Stimulated activated CD4-positive, alpha-beta T cell treated with anti-CD3 and anti-CD28 coated beads, Interleukin-2, amount 100 ng/mL, for 48 hours (primary cell): Measurements from ENCODE around the gene CRELD2.
A peak's percentile ranks its signal among the peaks of the same experiment; 100 is the strongest.

Source experiments
- DNase-seq, 2 donors: peaks; one replicate each; pipeline ENCODE4 v3.0.0-alpha.2; 2020

Gene CRELD2

DNA sequence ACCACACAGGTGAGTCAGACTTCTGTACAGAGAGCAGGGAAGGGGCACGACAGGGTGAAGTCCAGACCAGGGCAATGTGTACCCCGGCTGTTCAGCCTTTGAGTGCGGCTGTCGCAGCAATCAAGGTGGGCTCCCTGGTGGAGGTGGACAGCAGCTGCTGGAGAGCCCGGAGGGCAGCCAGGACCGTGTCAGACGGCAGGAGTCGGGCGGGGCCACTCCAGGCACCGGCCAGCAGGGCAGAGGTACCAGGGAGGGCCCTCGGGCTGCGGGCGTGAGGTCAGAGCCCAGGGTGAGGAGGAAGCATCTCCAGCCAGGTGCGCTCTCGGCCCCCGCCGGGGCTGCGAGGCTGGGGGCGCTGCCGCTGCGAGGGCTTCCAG, 41.3 kb downstream of the CRELD2 start:
- DNase-seq = no peak

DNA sequence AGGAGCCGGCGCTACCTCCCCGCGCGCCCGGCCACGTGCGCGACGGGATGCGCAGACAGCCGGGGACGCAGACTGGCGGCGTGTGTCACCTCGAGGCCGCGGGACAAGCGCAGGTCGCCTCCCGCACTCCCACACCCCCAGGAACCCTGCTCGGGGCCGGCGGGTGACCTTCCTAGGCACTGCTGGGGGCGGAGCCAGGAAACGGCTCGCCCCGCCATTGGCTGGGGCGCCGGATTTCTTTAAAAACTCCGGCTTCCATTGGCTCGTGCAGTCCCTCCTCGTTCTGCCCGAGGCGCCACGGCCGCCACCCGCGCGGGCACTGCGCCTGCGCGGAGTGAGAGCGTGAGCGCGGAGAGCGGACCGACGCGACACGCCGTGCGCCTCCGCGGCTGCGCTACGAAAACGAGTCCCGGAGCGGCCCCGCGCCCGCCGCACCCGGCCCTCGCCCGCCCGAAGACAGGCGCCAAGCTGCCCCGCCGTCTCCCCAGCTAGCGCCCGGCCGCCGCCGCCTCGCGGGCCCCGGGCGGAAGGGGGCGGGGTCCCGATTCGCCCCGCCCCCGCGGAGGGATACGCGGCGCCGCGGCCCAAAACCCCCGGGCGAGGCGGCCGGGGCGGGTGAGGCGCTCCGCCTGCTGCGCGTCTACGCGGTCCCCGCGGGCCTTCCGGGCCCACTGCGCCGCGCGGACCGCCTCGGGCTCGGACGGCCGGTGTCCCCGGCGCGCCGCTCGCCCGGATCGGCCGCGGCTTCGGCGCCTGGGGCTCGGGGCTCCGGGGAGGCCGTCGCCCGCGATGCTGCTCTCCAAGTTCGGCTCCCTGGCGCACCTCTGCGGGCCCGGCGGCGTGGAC, 41.9 kb downstream of the CRELD2 start, which contains the start of gene PIM3:
Gene PIM3 (plus strand): TSS at position 614 of the 846 bp plus-strand sequence. CDS start 176 bp downstream, at position 790.
- DNase-seq = peak; percentile 88 to 89

DNA sequence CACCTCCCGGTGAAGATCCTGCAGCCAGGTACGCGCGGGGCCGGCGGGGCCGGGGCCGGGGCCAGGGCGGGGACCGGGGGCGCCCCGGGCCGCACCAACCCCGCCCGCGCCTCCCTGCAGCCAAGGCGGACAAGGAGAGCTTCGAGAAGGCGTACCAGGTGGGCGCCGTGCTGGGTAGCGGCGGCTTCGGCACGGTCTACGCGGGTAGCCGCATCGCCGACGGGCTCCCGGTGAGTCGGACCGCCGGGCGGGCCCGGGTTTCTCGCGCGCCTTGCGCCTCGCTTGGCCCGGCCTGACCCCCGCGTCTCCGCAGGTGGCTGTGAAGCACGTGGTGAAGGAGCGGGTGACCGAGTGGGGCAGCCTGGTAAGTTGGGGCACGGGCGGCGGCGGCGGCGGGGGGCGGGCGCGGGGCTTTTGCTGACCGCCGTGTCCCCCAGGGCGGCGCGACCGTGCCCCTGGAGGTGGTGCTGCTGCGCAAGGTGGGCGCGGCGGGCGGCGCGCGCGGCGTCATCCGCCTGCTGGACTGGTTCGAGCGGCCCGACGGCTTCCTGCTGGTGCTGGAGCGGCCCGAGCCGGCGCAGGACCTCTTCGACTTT, 42.7 kb downstream of the CRELD2 start:
- no peak for DNase-seq

DNA sequence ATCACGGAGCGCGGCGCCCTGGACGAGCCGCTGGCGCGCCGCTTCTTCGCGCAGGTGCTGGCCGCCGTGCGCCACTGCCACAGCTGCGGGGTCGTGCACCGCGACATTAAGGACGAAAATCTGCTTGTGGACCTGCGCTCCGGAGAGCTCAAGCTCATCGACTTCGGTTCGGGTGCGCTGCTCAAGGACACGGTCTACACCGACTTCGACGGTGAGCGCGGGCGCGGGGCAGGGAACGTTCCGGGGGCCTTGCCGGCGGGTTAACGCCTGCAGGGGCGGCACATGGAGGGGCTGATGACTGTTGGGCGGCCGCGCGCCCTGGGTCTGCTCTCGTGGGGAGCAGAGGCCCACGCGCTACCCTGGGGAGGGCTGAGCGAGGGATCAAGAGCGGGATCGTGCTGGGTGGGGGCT, 43.2 kb downstream of the CRELD2 start:
- DNase-seq = no peak

DNA sequence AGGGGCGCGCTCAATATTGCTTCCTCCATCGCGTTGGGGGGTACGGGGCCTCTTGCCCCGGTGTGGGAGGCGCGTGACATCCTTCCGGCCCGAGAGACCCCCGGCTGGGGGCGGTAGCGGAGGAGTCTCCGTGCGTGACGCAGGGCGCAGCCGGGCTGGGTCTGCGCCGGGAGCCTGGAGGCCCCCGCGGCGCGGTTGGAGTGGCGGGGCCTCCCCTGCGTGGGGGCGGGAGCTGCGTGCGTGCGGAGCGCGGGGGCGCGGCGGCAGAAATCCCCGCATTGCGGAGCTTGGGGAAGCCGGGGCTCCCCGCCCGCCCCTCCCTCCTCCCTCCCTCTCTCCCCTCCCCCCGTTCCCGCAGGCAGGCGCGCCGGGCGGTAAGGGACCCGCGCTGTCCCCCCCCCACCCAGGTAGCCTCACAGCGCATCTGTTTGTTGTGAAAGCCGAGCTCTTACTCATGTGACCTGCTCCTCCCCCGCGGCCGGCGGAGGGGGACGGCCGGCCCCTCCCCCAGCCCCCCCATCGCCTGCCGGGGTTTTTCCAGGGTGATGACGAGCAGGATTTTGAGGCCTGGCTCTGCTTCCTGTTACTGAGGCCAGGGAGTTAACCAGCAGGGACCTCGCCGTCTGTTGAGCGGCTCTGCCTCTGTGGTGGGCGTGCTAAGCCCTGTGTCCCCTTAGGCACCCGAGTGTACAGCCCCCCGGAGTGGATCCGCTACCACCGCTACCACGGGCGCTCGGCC, 43.7 kb downstream of the CRELD2 start:
- peak; percentile 82 to 83 for DNase-seq

DNA sequence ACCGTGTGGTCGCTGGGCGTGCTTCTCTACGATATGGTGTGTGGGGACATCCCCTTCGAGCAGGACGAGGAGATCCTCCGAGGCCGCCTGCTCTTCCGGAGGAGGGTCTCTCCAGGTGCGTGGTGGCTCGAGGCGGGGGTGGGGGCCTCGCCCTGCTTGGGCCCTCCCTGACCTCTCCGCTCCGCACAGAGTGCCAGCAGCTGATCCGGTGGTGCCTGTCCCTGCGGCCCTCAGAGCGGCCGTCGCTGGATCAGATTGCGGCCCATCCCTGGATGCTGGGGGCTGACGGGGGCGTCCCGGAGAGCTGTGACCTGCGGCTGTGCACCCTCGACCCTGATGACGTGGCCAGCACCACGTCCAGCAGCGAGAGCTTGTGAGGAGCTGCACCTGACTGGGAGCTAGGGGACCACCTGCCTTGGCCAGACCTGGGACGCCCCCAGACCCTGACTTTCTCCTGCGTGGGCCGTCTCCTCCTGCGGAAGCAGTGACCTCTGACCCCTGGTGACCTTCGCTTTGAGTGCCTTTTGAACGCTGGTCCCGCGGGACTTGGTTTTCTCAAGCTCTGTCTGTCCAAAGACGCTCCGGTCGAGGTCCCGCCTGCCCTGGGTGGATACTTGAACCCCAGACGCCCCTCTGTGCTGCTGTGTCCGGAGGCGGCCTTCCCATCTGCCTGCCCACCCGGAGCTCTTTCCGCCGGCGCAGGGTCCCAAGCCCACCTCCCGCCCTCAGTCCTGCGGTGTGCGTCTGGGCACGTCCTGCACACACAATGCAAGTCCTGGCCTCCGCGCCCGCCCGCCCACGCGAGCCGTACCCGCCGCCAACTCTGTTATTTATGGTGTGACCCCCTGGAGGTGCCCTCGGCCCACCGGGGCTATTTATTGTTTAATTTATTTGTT, 44.6 kb downstream of the CRELD2 start:
- DNase-seq = no peak

DNA sequence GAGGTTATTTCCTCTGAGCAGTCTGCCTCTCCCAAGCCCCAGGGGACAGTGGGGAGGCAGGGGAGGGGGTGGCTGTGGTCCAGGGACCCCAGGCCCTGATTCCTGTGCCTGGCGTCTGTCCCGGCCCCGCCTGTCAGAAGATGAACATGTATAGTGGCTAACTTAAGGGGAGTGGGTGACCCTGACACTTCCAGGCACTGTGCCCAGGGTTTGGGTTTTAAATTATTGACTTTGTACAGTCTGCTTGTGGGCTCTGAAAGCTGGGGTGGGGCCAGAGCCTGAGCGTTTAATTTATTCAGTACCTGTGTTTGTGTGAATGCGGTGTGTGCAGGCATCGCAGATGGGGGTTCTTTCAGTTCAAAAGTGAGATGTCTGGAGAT, 45.2 kb downstream of the CRELD2 start:
- DNase-seq = no peak

DNA sequence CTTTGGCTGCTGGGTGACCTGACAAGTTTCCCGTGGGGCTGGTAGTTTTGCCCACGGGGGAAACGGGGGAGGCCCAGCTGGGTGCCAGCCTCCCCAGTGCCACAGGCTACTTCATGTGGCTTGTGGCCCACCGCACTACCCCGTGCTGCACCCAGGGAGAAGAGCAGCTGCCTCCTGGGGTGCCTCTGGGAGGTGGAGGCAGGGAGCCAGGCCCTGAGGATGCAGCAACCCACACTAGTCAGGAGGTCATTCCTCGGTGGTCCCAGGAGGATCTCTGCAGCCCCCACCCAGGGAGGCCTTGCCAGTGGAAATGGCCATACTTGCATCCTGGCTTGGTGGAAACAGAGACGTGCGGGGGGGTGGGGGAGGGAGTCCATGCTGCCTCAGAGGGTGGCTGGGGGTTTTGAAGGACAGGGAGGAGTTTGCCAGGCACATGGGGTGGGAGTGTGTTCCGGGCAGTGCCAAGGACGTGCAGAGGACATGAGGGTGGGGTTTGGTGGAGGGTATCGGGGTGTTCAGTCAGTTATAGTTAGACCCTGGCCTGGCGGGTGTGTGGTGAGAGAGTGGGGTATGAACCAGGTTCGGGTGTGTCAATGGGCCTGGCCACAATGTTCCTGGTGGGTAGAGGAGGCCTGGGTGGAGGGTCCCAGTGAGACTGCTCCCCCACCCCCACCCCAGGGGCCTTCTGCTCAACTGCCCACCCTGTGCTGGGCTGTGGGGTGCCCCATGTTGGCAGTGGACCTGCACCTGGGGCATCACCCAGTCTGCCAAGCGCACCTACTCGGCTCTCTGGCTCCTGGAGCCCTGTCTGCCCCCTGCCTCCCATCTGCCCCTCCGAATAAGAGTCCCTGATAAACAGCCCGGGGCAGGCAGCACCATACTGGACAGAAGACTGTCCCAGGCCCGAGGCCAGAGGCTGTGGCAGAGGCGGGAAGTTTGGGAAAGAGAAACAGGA, 46.0 kb downstream of the CRELD2 start:
- no peak for DNase-seq

DNA sequence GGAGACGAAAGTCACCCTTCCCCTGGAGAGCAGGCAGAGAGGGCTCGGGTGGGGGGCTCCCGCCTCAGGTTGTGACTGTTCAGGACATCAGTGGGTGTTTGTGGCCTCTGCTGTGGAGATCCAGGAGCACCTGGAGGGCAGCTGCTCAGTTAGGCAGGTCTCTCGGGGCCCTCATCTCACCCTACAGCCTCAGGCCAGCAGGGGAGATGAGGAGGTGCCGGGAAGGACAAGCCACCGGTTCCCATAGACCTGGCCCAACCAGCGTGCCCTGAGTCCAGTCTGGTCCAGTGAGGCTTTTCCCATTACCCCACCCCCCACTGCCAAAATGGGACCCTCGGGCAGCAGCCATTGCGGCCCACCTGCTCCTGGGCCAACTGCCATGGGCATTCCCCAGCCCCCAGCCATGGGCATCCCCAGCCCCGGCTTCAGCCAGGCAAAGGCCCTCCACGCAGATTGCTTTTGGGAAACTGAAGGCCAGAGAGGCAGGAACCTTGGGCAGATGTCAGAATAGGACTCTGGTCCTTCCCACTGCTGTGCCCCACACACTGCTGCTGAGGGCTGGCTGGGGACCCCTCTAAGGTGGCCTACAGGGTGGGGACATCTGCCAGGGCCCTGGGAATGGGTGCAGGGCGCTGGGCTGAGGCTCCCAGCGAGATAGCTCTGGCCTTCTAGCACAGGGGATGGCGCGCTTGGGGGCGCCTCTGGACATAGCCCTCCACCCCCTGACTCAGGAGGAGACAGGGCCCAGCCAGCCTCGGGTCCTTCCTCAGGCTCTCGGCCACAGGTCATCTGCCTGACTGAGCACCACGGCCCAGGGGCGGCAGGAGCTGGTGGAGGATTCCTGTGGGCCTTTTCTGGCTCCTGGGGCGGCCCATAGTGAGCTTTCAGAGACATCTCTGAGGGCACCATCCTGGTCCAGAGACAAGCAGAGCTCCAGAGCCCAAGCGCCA, 46.9 kb downstream of the CRELD2 start:
- no peak for DNase-seq

DNA sequence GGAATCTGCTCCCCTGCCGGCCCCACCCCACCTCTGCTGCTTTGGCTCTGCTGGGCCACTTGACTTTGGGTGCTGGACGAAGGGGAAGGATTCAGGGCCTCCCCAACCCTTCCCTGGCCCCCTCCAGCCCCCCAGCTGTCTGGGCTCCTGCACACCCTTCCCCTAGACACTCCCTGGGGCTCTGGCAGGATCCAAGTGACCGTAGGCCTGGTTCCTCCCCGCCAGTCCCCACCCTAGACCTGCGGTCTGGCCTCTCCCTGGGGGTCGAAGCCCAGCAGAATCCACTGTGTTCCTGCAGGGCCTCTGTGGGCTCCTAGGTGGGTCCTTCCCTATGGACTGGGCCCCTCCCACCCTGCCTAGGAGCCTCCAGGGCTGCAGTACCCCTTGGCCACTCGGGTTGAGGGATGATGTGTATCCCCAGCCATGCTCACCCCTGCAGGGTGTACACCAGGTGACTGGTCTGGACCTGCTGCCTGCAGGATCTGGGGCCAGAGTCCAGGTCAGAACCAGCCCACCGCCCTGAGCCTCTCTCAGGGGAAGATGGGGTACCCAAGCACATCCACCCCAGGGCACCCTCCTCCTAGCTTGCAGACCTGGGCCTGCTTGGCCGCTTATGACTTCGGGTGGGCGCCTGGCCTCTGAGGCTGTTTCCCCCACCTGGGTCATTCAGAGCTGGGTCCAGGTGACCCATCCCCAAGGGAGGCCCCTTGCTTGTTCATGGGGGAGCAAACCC, 47.8 kb downstream of the CRELD2 start:
- no peak for DNase-seq

DNA sequence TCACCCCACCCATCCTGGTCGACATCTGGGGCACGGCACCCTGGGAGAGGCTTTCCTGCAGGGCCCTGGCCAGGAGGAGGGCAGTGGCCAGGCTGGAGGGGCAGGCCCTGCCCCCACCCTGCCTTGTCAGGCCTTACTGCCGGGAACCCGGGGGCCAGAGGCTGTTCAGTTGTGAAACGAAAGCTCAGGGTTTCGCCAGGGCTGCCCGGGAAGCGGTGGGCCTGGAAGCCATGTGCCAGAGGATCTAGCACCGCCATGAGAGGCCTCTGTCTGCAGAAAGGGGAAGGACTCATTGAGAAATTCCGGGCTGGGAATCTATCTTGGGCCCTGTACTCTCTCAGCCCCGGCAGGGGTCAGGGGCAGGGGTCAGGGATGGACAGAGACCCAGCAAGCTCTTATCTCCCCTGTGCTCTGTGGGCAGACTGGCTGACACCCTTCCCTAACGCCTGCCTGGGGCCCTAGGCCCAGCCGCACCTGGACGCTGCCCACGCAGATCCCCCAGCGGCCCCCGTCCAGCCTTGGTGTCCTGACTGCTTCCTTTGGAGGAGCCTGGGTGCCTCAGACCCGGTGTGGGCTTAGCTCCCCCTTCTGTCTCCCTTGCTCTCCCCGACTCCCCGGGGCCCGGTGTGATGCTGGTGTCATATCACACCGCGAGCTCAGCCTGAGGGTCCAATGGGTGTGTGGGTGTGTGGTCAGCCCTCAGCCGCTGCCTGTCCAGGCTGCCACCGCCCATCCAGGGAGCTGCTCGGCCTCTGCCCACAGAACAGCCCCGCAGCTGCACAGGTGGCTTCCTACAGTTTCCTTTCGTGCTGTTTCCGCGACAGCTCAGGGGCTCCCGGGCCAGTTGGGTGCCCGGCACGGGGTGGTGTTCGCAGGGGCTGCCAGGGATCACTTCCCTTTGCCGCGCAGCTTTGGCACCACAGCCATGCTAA, 48.6 kb downstream of the CRELD2 start:
- no peak for DNase-seq

DNA sequence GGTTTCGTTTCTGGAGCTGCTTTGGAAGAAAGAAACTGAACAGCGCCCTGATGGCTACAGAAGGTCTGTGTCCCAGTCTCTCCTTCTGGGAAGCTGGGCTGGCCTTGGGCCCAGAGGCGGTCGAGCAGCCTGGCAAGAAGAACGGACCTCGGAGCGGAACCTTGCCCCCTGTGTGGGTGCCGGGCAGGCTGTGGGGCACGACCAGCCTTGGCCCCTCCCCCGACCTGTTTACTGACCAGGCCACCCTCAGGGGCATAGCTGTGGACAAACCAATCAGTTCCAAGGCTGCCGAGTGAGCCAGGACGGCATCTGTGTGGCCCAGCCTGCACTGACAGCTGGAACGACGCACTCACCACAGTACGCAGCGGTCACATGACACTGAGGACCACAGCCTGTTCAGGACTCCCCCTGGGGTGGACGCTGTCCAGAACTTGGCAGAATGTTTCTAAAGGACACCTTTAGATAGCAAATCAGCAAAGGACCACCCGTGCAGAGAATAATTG, 49.3 kb downstream of the CRELD2 start:
- DNase-seq = no peak

DNA sequence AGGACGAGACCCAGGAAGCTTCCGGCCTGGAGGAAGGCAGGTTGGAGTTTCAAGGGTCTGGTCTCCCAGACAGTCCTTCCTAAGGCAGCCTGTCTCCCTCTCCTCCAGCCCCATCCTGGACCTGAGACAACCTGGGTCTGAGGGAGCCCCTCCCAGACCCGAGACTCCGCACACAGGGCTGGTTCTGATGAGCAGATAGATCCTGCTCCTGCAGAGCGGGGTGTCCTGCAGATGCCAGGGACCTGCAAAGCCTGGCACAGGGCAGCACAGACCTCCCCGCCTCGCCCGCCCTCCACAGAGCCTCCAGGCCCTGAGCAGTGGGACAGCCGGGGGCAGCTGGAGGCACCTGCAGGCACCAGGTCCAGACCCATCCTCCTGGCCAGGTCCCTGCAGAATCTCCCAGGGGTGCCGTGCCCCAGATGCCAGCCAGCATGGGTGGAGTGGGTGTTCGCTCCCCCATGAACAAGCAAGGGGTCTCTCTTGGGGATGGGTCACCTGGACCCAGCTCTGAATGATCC, 49.9 kb downstream of the CRELD2 start:
- no peak for DNase-seq

DNA sequence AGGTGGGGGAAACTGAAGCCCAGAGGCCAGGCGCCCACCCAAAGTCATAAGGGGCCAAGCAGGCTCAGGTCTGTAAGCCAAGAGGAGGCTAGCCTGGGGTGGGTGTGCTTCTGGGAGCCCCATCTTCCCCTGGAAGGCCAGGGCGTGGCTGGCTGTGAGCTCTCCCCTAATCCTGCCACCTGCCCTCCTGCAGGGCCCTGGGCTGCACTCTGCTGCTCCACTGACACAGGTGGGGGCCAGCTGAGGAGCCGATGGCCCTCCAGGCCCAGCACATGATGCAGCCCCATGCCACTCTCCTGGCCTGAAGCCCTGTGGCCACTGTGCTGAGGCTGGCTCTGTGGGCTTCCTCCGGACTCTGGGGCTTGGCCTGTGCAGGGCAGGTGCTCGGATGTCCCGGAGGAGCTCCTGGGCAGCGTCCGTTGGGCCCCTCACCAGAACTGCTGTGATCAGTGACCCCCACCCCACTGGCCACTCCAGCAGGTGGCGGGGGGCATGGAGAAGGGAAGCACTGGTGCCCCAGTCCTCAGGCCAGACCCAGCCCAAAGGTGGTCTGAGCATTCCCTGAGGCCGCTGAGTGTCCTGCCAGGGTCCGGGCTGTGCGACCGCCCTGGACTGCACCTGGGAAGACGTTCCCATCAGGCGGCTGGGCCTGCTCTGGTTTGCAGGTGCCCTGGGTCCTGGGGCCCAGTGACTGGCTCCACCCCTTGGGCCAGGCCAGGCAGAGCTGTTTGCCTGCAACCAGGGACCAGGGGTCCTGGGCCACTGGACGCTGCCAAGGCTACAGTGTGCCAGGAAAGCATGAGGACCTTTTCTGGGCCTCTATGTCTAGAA, 50.6 kb downstream of the CRELD2 start:
- DNase-seq = no peak

DNA sequence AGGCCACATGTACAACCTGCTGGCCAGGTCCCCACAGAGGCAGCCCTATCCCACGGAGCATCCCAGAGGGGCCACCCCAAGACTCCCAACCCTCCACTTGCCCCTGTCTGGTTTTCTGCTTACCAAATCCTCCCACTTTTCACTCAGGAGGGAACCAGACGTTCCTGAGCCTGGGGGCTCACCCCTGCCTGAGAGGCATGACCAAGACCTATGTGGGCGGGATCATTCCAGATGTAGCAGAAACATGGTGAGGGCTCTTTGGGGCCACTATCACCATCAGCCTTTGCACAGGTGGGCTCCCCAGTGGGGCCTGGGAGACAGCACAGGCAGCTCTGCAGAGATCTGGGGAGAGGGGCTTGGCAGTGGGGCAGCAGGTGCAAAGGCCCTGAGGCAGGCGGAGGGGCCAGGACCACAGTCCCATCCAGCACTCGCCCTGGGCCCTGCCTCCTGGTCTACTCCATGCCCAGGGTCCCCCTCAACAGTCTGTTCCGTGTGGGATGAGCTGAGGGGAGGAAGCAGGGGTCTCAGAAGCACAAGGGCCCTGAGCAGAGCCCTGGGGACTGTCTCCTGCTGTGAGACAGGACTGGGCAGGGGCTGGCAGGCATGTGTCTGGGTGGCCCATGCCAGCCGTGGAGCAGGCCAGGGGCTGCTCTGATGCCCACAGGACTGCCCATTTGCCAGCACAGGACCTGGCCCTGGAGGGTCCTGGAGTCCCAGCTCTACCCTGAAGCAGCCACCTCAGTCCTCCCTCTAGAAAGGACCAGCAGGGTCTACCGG, 51.5 kb downstream of the CRELD2 start:
- DNase-seq = no peak
